Measurements from ENCODE around the gene CPPED1. TPM values are rescaled to one million over a fixed set of nuclear protein-coding genes. Genes with fewer than 3 reads are reported as not detected.

Gene CPPED1
- total RNA-seq, 1 experiment from 2014 or later = 7.7 TPM

- H3K9ac ChIP-seq (ENCODE audit: low read length) = no peak overlapping the region
- POLR2A ChIA-PET (ENCODE audit: unreplicated experiment) = no interaction called here
These were observed 44.8 kb downstream of the CPPED1 start for GRCh38 chr16:12758670-12759558.

GRCh38 chr16:12758031-12758669 is 45.5 kb downstream of the CPPED1 start:
- H2AFZ ChIP-seq (ENCODE audit: low read length) = no peak overlapping the region
- no peaks in the 10 kb centered on the region for H3F3A ChIP-seq (ENCODE audit: low read length, unreplicated experiment)
- no peak overlapping the region for H3K4me2 ChIP-seq (ENCODE audit: low read length)
- no peak overlapping the region for H3K27ac ChIP-seq (ENCODE audit: low read length)
- H3K79me2 ChIP-seq (ENCODE audit: low read length) = no peaks in the 10 kb centered on the region
- H3K9me3 ChIP-seq (ENCODE audit: low read length) = no peaks in the 10 kb centered on the region
- DNase-seq (no peak), ATAC-seq (no peak)
- no peak overlapping the region for H3K9ac ChIP-seq (ENCODE audit: low read length)
- intact Hi-C loops (cut with micrococcal nuclease) = no loop called here
- H3K4me3 ChIP-seq (ENCODE audit: low read length) = no peak overlapping the region
- ChIA-PET CTCF (no interaction called here), POLR2A (ENCODE audit: unreplicated experiment) (no interaction called here)
- H3K27me3 ChIP-seq (ENCODE audit: low read length) = no peaks in the 10 kb centered on the region
- no peaks in the 10 kb centered on the region for H3K9me2 ChIP-seq (replicated peaks; ENCODE audit: low read length)
- H4K20me1 ChIP-seq (ENCODE audit: low read length) = no peaks in the 10 kb centered on the region
- no peaks in the 10 kb centered on the region for H3K36me3 ChIP-seq (ENCODE audit: low read depth, low read length)
- H3K4me1 ChIP-seq (ENCODE audit: insufficient read depth, low read length) = no peaks in the 10 kb centered on the region
- TF ChIP-seq CTCF (conservative IDR thresholded peaks at IDR 0.05; ENCODE audit: low read depth, low read length) = no peak
- TF ChIP-seq EZH2phosphoT487 (IDR thresholded peaks at IDR 0.05; ENCODE audit: borderline replicate concordance, low read length) = no peak
- no peak for TF ChIP-seq EZH2 (IDR thresholded peaks at IDR 0.05; ENCODE audit: low read length, unreplicated experiment)
- no TSS peak for BruUV-seq (replicated peaks)

More at GRCh38 chr16:12758670-12759558, 44.8 kb downstream of the CPPED1 start:
- intact Hi-C loops (cut with micrococcal nuclease) = no loop called here
- Histone ChIP-seq H3K9me2 (replicated peaks; ENCODE audit: low read length) (no peaks in the 10 kb centered on the region), H3K27me3 (ENCODE audit: low read length) (no peaks in the 10 kb centered on the region), H3K4me2 (ENCODE audit: low read length) (no peak overlapping the region), H3K9me3 (ENCODE audit: low read length) (no peaks in the 10 kb centered on the region), H3K4me1 (ENCODE audit: insufficient read depth, low read length) (no peaks in the 10 kb centered on the region), H3K36me3 (ENCODE audit: low read depth, low read length) (no peaks in the 10 kb centered on the region), H3K79me2 (ENCODE audit: low read length) (no peaks in the 10 kb centered on the region), H3F3A (ENCODE audit: low read length, unreplicated experiment) (no peaks in the 10 kb centered on the region), H4K20me1 (ENCODE audit: low read length) (no peaks in the 10 kb centered on the region), H2AFZ (ENCODE audit: low read length) (no peak overlapping the region), H3K4me3 (ENCODE audit: low read length) (no peak overlapping the region), H3K27ac (ENCODE audit: low read length) (no peak overlapping the region)
- DNase-seq (no peak), ATAC-seq (no peak)
- CTCF ChIA-PET = no interaction called here
- TF ChIP-seq EZH2 (IDR thresholded peaks at IDR 0.05; ENCODE audit: low read length, unreplicated experiment) (no peak), CTCF (conservative IDR thresholded peaks at IDR 0.05; ENCODE audit: low read depth, low read length) (no peak), EZH2phosphoT487 (IDR thresholded peaks at IDR 0.05; ENCODE audit: borderline replicate concordance, low read length) (no peak)
- no TSS peak for BruUV-seq (replicated peaks)

GRCh38 chr16:12757546-12757945 is 46.1 kb downstream of the CPPED1 start:
- H3K36me3 ChIP-seq (ENCODE audit: low read depth, low read length) = no peaks in the 10 kb centered on the region
- CTCF ChIA-PET = no interaction called here
- no peak for TF ChIP-seq EZH2phosphoT487 (IDR thresholded peaks at IDR 0.05; ENCODE audit: borderline replicate concordance, low read length)
- TF ChIP-seq CTCF (conservative IDR thresholded peaks at IDR 0.05; ENCODE audit: low read depth, low read length) = no peak
- TF ChIP-seq EZH2 (IDR thresholded peaks at IDR 0.05; ENCODE audit: low read length, unreplicated experiment) = no peak
- no peak overlapping the region for H3K27ac ChIP-seq (ENCODE audit: low read length)
- no TSS peak for BruUV-seq (replicated peaks)
- H3K27me3 ChIP-seq (ENCODE audit: low read length) = no peaks in the 10 kb centered on the region
- H3K9me2 ChIP-seq (replicated peaks; ENCODE audit: low read length) = no peaks in the 10 kb centered on the region
- no peak overlapping the region for H3K4me3 ChIP-seq (ENCODE audit: low read length)
- no peaks in the 10 kb centered on the region for H3K79me2 ChIP-seq (ENCODE audit: low read length)
- H3K4me2 ChIP-seq (ENCODE audit: low read length) = no peak overlapping the region
- intact Hi-C loops (cut with micrococcal nuclease) = no loop called here
- H3F3A ChIP-seq (ENCODE audit: low read length, unreplicated experiment) = no peaks in the 10 kb centered on the region
- ATAC-seq = no peak
- no peak overlapping the region for H2AFZ ChIP-seq (ENCODE audit: low read length)
- POLR2A ChIA-PET (ENCODE audit: unreplicated experiment) = no interaction called here
- no peaks in the 10 kb centered on the region for H4K20me1 ChIP-seq (ENCODE audit: low read length)
- no peak overlapping the region for H3K9ac ChIP-seq (ENCODE audit: low read length)
- H3K4me1 ChIP-seq (ENCODE audit: insufficient read depth, low read length) = no peaks in the 10 kb centered on the region
- no peak for DNase-seq
- no peaks in the 10 kb centered on the region for H3K9me3 ChIP-seq (ENCODE audit: low read length)
